Measurements from ENCODE around the gene INO80B. TPM values are rescaled to one million over a fixed set of nuclear protein-coding genes. Genes with fewer than 3 reads are reported as not detected.
"Not testable (repeated sequence)": the region's sequence is repeated elsewhere in the genome, so short reads cannot be mapped to it uniquely, and the experiment has no call there.

INO80B gene
- polyA plus RNA-seq, 2 of the 4 experiments (the other 2 are of a cell fraction), result 19.9 to 74.6 TPM

GRCh38 chr2:74462054-74462785, 7.3 kb downstream of the INO80B start (continued):
- TF ChIP-seq REST (IDR thresholded peaks at IDR 0.05) (no peak), HEYL (CRISPR knock-in tag; IDR thresholded peaks at IDR 0.05) (no peak), MAFK (IDR thresholded peaks at IDR 0.05; ENCODE audit: partially characterized antibody) (no peak), RARB (CRISPR knock-in tag; IDR thresholded peaks at IDR 0.05) (no peak)

GRCh38 chr2:74462786-74463105, 7.9 kb downstream of the INO80B start:
- Histone ChIP-seq H3K27ac (no peak overlapping the region), H3K4me1 (peaks cover 18% of the 10 kb centered on the region), H3K4me2 (no peak overlapping the region), H3K9me3 (no peaks in the 10 kb centered on the region), H3K4me3 (no peak overlapping the region)
- FAIRE-seq (no peak), DNase-seq (ENCODE audit: low read depth in 1 of 2, low spot score in 1 of 2) (no peak), ATAC-seq (no peak)
- ChIA-PET CTCF (interaction anchor here (0.9 to 2.7 kb wide), 3 partner anchors 10 to 124 kb away, joined by 4 to 8 read pairs (median 4); partner anchors contain the start of genes MRPL53 and PCGF1), POLR2A (no interaction called here)
- TF ChIP-seq EHMT2 (IDR thresholded peaks at IDR 0.05; ENCODE audit: low read depth) (no peak), RAD21 (conservative IDR thresholded peaks at IDR 0.05 in 1 of 2, IDR thresholded peaks at IDR 0.05 in 1 of 2) (no peak), NFE2L2 (conservative IDR thresholded peaks at IDR 0.05; ENCODE audit: low read length) (no peak), MAFK (IDR thresholded peaks at IDR 0.05; ENCODE audit: partially characterized antibody) (no peak), BCL3 (IDR thresholded peaks at IDR 0.05) (no peak), ZNF302 (CRISPR knock-in tag; IDR thresholded peaks at IDR 0.05) (no peak), EP300 (IDR thresholded peaks at IDR 0.05) (no peak), ATOH8 (CRISPR knock-in tag; IDR thresholded peaks at IDR 0.05; ENCODE audit: low read depth) (no peak), ZSCAN20 (CRISPR knock-in tag; IDR thresholded peaks at IDR 0.05) (no peak), KDM1A (IDR thresholded peaks at IDR 0.05; ENCODE audit: low read depth) (no peak)
- WGBS (ENCODE audit: missing lambda C conversion rate), result 81% methylated on average over 4 of the region's 4 CpGs

GRCh38 chr2:74464406-74464805, 9.5 kb downstream of the INO80B start:
- no peak for FAIRE-seq
- Histone ChIP-seq H3K4me2 (peak overlapping the region; percentile 90), H3K4me3 (peak overlapping the region; percentile 91), H3K4me1 (peaks cover 15% of the 10 kb centered on the region), H3K9me3 (no peaks in the 10 kb centered on the region), H3K27ac (peak overlapping the region; percentile 90 to 95)
- CTCF ChIA-PET, result interaction anchor here (1.0 to 3.2 kb wide), 3 partner anchors 8 to 116 kb away, joined by 3 to 17 read pairs (median 10); partner anchors contain the start of genes CCDC142 and TTC31
- no peak for DNase-seq (ENCODE audit: low read depth in 1 of 2, low spot score in 1 of 2)
- POLR2A ChIA-PET, result interaction anchor here (1.5 to 2.4 kb wide), 2 partner anchors 10 to 18 kb away, joined by 4 to 8 read pairs; partner anchors contain the start of genes CCDC142, INO80B and TTC31
- no peak for TF ChIP-seq RARB (CRISPR knock-in tag; IDR thresholded peaks at IDR 0.05)
- peak; percentile 10 to 13; a peak in 5 of 6 replicates for ATAC-seq
- WGBS (ENCODE audit: missing lambda C conversion rate), result 16% methylated on average over 12 of the region's 13 CpGs

GRCh38 chr2:74470742-74471141, 15.9 kb downstream of the INO80B start:
- ChIA-PET POLR2A (interaction anchor here (0.6 to 3.1 kb wide), 2 partner anchors 13 to 733 kb away, joined by 3 to 37 read pairs; partner anchors contain the start of genes TPRKB and WBP1), CTCF (interaction anchor here (0.6 to 5.2 kb wide), 2 partner anchors 12 to 18 kb away, joined by 3 to 37 read pairs; partner anchors contain the start of genes CCDC142 and TTC31)
- not testable (repeated sequence) for H3K9me3 ChIP-seq; H3K27ac ChIP-seq; ATAC-seq; H3K4me3 ChIP-seq; FAIRE-seq; DNase-seq (ENCODE audit: low read depth in 1 of 2, low spot score in 1 of 2)
- Histone ChIP-seq H3K4me1 (peaks cover 20% of the 10 kb centered on the region), H3K4me2 (peak overlapping the region; percentile 92)
- 95% methylated on average over 12 of the region's 12 CpGs for WGBS (ENCODE audit: missing lambda C conversion rate)
